HG02970 (cell line): Measurements from ENCODE around the gene PGAP3.

Experiments used
- ATAC-seq: cut with Tn5 transposase; IDR thresholded peaks from one replicate; pipeline ENCODE4 v1.9.1; 2021; ENCODE audit warnings: mild to moderate bottlenecking, moderate library complexity, moderate number of reproducible peaks; ENCODE audit not compliant: unreplicated experiment, low FRiP score

PGAP3 gene

GRCh38 chr17:39626171-39627046 lies 61.4 kb downstream of the PGAP3 start, which contains the start of gene PPP1R1B:
Gene PPP1R1B, plus strand, starts transcription at chr17:39626952. Its CDS starts 441 bp downstream, at chr17:39627393.
- no peak for ATAC-seq

DNA sequence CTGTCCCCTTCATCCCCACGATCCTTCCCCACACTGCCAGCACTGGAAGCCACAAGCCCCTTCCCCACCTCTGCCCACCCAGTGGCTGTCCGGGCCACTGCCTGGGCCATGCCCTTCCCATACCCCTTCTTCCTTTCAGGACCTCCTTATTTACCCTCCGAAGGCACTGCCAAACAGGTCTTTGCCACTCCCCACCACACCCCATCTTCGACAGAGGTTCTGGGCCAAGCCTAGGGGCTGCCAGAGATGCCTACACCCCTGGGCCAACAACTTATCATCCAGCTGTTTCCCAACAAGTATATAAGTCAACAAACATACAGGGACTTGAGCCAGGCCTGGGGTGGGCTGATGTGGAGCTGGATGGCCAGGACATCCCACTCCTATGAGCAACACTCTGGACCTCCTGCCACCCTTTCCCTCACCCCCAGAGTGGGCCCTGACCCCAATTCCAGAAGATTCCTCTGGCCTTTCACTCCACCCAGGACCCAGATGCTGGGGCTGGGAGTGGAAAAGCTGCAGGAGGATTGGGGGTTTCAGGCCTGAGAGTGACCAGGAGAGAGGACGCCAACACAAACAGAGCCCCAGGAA lies 62.6 kb downstream of the PGAP3 start:
- no peak for ATAC-seq

GRCh38 chr17:39624313-39624712 lies 63.5 kb downstream of the PGAP3 start:
- no peak for ATAC-seq

- peak; percentile 51 for ATAC-seq
These were observed 64.4 kb downstream of the PGAP3 start for GRCh38 chr17:39623356-39623950.

GRCh38 chr17:39622380-39623006 lies 65.4 kb downstream of the PGAP3 start:
- no peak for ATAC-seq

- peak; percentile 57 for ATAC-seq
These were observed 66.1 kb downstream of the PGAP3 start for GRCh38 chr17:39621523-39622379.
